Spleen (tissue), 11 donors: Measurements from ENCODE around the gene VSX2. TPM values are rescaled to one million over a fixed set of nuclear protein-coding genes. Genes with fewer than 3 reads are reported as not detected.
A peak's percentile ranks its signal among the peaks of the same experiment; 100 is the strongest.

Source experiments
- DNase-seq: peaks from one replicate; pipeline ENCODE4 v3.0.0-alpha.2; 2020
- H3K27ac ChIP-seq, 8 donors: fragments of 200-600 bp; sonication (generic) in 7 of 8; 1 replicate in 4 of 8; 2 replicates in 4 of 8; pipeline versions ENCODE4 v1.5.0 to v1.8.0; 2016 to 2021; ENCODE audit warnings: inconsistent platforms in 4 of 8, mild to moderate bottlenecking in 4 of 8, moderate library complexity in 1 of 8
- H3K27me3 ChIP-seq, 7 donors: fragments of 200-600 bp; sonication (generic) in 6 of 7; replicated peaks in 1 of 7; 1 replicate in 4 of 7; 2 replicates in 3 of 7; pipeline versions ENCODE4 v1.5.0 to v1.8.0; 2016 to 2021; ENCODE audit warnings: inconsistent platforms in 3 of 7, mild to moderate bottlenecking in 1 of 7
- H3K36me3 ChIP-seq, 6 donors: fragments of 200-600 bp; sonication (generic) in 5 of 6; 1 replicate in 4 of 6; 2 replicates in 2 of 6; pipeline versions ENCODE4 v1.5.0 to v1.8.0; 2016 to 2021; ENCODE audit warnings: inconsistent platforms in 2 of 6
- H3K4me1 ChIP-seq, 6 donors: fragments of 200-600 bp; sonication (generic) in 5 of 6; 1 replicate in 3 of 6; 2 replicates in 3 of 6; pipeline versions ENCODE4 v1.5.0 to v1.8.0; 2016 to 2021; ENCODE audit warnings: inconsistent platforms in 3 of 6
- H3K4me3 ChIP-seq, 8 donors: fragments of 200-600 bp; sonication (generic) in 7 of 8; 1 replicate in 4 of 8; 2 replicates in 4 of 8; pipeline versions ENCODE4 v1.5.0 to v1.8.0; 2016 to 2021; ENCODE audit warnings: inconsistent platforms in 4 of 8, mild to moderate bottlenecking in 4 of 8, moderate library complexity in 2 of 8
- H3K9me3 ChIP-seq, 8 donors: fragments of 200-600 bp; sonication (generic) in 7 of 8; 1 replicate in 4 of 8; 2 replicates in 4 of 8; pipeline versions ENCODE4 v1.5.0 to v1.8.0; 2016 to 2021; ENCODE audit warnings: inconsistent platforms in 4 of 8
- POLR2A ChIP-seq, 3 donors: fragments of 450-650 bp; IDR thresholded peaks; one replicate each; pipeline ENCODE4 v1.5.1; 2017; ENCODE audit warnings: antibody characterized with exemption in 3 of 3, mild to moderate bottlenecking in 1 of 3
- POLR2AphosphoS5 ChIP-seq, 3 donors: sonication (generic); formaldehyde crosslinking; IDR thresholded peaks; one replicate each; pipeline ENCODE4 v1.5.1; 2017; ENCODE audit warnings: antibody characterized with exemption in 3 of 3
- WGBS, 5 donors: extraction: QIAGEN DNeasy Blood & Tissue Kit in 3 of 5; methylation state at CpG; one replicate each; pipeline versions ENCODE4 v1.1.5 to v1.1.7; 2013 to 2018; 5-methylcytosine and 5-hydroxymethylcytosine counted together
- intact Hi-C: fragments of 100-400 bp; cut with DNase I; formaldehyde crosslinking; loops from one replicate; pipeline ENCODE4 v1.15.0; 2023; ENCODE audit warnings: low total_unique reads
- polyA plus RNA-seq, 3 donors: library from polyadenylated mRNA; stranded (reverse); fragments of 200-250 nt; gene quantifications; one replicate each; pipeline ENCODE4 v1.2.1, GENCODE V29; 2013
- total RNA-seq, 7 donors: library from RNA; depleted of rRNA in 3 of 7; stranded (reverse); fragments of >200 nt in 3 of 7; fragmentation: NEBNext Ultra II Directional in 4 of 7; extraction: Animal tissue kit (Norgen Biotek cat#: 25700) in 4 of 7; gene quantifications; one replicate each; pipeline versions ENCODE4 v1.1.0 to v1.2.1, GENCODE V29; 2016 to 2021
- TF ChIP-seq, protein P1 (sequence below), 11 experiments: fragments of 200-600 bp in 7 of 11; fragments of 450-650 bp in 4 of 11; sonication (generic) in 4 of 11; IDR thresholded peaks in 8 of 11; conservative IDR thresholded peaks in 3 of 11; 1 replicate in 7 of 11; 2 replicates in 4 of 11; pipeline versions ENCODE4 v1.4.0 to v1.8.0; 2016 to 2021; ENCODE audit warnings: antibody characterized with exemption in 11 of 11, inconsistent platforms in 4 of 11, mild to moderate bottlenecking in 1 of 11
- donor health status: healthy with polysubstance abuse.
- donor health status: DM: no; HTN: no; CAD: no; lungs with moderate emphysema.
- donor health status: DM: no; HTN: no; CAD: no.
- donor health status: Bipolar disorder and iron deficiency.
- donor health status: healthy.
- donor health status: DM: no; HTN: no; CAD: no.
- donor health status: DM: yes; HTN: yes; CAD: no.

VSX2 gene
- total and polyA plus RNA-seq, 10 donors: not detected

DNA sequence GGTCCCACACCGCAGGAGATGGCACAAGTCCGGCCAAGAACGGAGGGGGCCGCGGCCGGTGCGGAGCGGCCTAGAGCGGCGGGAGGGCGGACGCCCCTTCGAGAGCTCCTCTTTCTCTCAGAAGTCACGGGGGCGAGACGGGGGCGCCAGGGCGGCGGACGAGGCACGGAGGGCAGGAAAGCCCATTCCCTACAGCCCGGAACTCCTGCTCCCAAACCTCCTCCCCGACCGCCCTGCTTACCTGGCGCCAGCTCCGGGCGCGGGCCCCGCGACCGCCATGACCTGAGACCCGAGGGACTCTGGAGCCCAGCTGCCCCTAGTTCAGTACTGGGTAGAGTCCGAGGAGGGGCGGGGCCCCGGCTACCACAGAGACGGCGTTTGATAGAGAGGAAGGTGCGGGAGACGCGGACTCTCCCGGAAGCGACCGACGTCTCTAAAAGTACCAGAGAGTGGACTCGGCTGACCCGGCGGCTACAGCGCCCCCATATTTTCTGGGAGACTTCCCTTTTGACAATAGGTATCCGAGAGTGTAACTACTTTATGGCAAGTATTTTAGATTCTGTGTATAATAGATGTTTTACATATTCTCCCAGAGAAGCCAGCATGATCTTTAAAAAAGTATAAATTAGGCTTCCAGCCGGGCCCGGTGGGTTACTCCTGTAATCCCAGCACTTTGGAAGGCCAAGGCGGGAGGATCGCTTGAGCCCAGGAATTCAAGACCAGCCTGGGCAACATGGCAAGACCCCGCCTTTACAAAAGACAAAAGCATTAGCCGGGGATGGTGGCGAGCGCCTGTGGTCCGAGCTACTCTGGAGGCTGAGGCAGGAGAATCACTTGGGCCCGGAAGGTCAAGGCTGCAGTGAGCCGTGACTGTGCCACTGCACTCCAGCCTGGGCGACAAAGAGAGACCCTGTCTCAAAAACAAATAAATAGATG, 63.7 kb downstream of the VSX2 start, which contains the start of gene ABCD4:
Gene ABCD4 (minus strand): TSS at position 301 of the 936 bp plus-strand sequence. CDS start 22 bp downstream, at position 279.
- TF ChIP-seq POLR2AphosphoS5 (IDR thresholded peaks at IDR 0.05) (peak; percentile 89 to 92 (median 90)), POLR2A (IDR thresholded peaks at IDR 0.05) (peak in 2 of 3 donors; percentile 58 to 66)
- TF ChIP-seq, protein P1, sequence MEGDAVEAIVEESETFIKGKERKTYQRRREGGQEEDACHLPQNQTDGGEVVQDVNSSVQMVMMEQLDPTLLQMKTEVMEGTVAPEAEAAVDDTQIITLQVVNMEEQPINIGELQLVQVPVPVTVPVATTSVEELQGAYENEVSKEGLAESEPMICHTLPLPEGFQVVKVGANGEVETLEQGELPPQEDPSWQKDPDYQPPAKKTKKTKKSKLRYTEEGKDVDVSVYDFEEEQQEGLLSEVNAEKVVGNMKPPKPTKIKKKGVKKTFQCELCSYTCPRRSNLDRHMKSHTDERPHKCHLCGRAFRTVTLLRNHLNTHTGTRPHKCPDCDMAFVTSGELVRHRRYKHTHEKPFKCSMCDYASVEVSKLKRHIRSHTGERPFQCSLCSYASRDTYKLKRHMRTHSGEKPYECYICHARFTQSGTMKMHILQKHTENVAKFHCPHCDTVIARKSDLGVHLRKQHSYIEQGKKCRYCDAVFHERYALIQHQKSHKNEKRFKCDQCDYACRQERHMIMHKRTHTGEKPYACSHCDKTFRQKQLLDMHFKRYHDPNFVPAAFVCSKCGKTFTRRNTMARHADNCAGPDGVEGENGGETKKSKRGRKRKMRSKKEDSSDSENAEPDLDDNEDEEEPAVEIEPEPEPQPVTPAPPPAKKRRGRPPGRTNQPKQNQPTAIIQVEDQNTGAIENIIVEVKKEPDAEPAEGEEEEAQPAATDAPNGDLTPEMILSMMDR (IDR thresholded peaks at IDR 0.05 in 8 of 11, conservative IDR thresholded peaks at IDR 0.05 in 3 of 11): peak in 6 of 11 experiments; percentile 10 to 58 (median 48)
- intact Hi-C loops: no loop called here
- H3K9me3 ChIP-seq: no peaks in the 10 kb centered on the region
- WGBS, 5 donors: 13 to 21% (median 14%) methylated on average over 37 to 61 of the region's 61 CpGs
- H3K36me3 ChIP-seq: peaks cover 0 to 22% (median 13%) of the 10 kb centered on the region in 6 donors
- H3K4me1 ChIP-seq: peaks cover 25 to 58% (median 39%) of the 10 kb centered on the region in 6 donors
- H3K4me3 ChIP-seq: peak within 1 kb of the TSS; percentile 64 to 97 (median 88)
- peak; percentile 98 for DNase-seq
- no peaks in the 10 kb centered on the region for H3K27me3 ChIP-seq
- H3K27ac ChIP-seq: peak within 1 kb of the TSS; percentile 67 to 93 (median 89)

DNA sequence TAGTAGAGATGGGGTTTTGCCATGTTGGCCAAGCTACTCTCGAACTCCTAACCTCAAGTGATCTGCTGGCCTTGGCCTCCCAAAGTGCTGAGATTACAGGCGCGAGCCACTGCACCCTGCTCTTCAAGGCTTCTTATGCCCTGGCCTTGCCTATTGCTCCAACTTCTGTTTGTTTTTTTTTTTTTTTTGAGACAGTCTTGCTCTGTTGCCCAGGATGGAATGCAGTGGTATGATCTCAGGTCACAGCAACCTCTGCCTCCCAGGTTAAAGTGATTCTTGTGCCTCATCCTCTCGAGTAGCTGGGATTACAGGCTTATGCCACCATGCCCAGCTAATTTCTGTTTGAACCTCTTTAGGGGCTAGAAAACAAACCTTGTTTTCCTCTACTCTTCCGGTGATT, 69.4 kb downstream of the VSX2 start:
- no peaks in the 10 kb centered on the region for H3K36me3 ChIP-seq
- no peak for DNase-seq
- no peak overlapping the region for H3K27ac ChIP-seq
- intact Hi-C loops: no loop called here
- no peaks in the 10 kb centered on the region for H3K9me3 ChIP-seq
- H3K4me3 ChIP-seq: no peak overlapping the region
- H3K27me3 ChIP-seq: no peaks in the 10 kb centered on the region
- 69 to 84% (median 79%) methylated on average over 5 of the region's 5 CpGs for WGBS, 5 donors
- H3K4me1 ChIP-seq: peaks cover 0 to 5% (median under 1%) of the 10 kb centered on the region in 6 donors
- TF ChIP-seq POLR2A (IDR thresholded peaks at IDR 0.05): no peak
- TF ChIP-seq POLR2AphosphoS5 (IDR thresholded peaks at IDR 0.05): no peak
- TF ChIP-seq, protein P1 (IDR thresholded peaks at IDR 0.05 in 8 of 11, conservative IDR thresholded peaks at IDR 0.05 in 3 of 11): no peak

DNA sequence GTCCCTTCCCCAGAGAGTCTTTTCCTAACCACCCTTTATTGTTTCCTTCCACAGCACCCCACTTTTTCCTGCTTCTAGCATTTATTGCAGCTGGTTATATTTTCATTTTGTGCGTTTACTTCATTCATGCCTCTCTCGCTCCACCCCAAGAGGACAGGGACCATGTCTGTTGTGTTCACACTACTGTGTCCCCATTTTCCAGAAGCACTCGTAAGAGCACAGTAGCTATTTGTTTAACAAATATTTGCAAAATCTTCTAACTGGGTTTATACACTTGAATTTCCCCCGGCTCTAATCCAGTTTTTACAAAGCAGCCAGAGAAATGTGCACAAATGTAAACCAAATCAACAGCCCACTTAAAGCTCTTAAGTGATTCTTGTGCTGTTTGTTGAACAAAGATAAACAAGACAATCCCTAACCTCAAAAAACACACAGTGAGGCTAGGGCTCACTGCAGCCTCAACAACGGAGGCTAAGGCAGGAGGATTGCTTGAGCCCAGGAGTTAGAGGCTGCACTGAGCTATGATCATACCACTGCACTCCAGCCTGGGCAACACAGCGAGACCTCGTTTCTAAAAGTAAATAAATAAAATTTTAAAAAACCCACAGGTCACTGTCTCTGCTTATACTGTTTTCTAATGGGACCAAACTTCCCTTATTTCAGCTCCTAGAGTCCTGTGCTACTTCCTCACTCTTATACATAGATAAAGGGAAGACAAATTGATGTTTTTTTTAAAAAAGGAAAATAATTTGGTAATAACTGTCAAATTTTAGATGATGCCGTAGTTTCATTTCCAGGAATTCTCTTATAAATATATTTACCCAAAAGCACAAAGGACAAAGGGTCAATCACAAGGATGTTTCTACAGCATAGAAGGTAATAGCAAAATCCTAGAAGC, 70.1 kb downstream of the VSX2 start:
- Histone ChIP-seq H3K27ac (no peak overlapping the region), H3K4me1 (no peaks in the 10 kb centered on the region), H3K27me3 (no peaks in the 10 kb centered on the region), H3K4me3 (no peak overlapping the region), H3K36me3 (no peaks in the 10 kb centered on the region), H3K9me3 (no peaks in the 10 kb centered on the region)
- intact Hi-C loops: no loop called here
- TF ChIP-seq, protein P1 (IDR thresholded peaks at IDR 0.05 in 8 of 11, conservative IDR thresholded peaks at IDR 0.05 in 3 of 11): no peak
- TF ChIP-seq POLR2AphosphoS5 (IDR thresholded peaks at IDR 0.05) (no peak), POLR2A (IDR thresholded peaks at IDR 0.05) (no peak)
- DNase-seq: no peak
- 76 to 81% (median 79%) methylated on average over 8 of the region's 8 CpGs for WGBS, 5 donors
